T-cell (primary cell): ENCODE results near the gene IMMP2L. TPM values are rescaled to one million over a fixed set of nuclear protein-coding genes. Genes with fewer than 3 reads are reported as not detected.

Source experiments
- ATAC-seq, 4 experiments: fragments of 200-7000 bp in 3 of 4; fragments of 150-1000 bp in 1 of 4; cut with Tn5 transposase; replicated peaks in 1 of 4; 1 replicate in 3 of 4; 2 replicates in 1 of 4; pipeline ENCODE4 v1.10.0; 2021; ENCODE audit warnings: moderate library complexity in 3 of 4, mild to moderate bottlenecking in 2 of 4, moderate number of reproducible peaks in 1 of 4
- CTCF ChIA-PET, 2 donors: fragments of 300-600 bp; sonication (Branson Sonifier 250); formaldehyde crosslinking; loops; one replicate each; lab custom pipeline; 2022; ENCODE audit warnings: antibody characterized with exemption in 2 of 2; lab: Charles Lee
- POLR2A ChIA-PET, 2 donors: fragments of 300-600 bp; sonication (Branson Sonifier 250); formaldehyde crosslinking; loops; one replicate each; lab custom pipeline; 2022; ENCODE audit warnings: antibody characterized with exemption in 2 of 2; lab: Charles Lee
- DNase-seq, 35 experiments: peaks; one replicate each; pipeline versions ENCODE4 v3.0.0 to v3.0.0-alpha.2; 2013 to 2023
- H3K27ac ChIP-seq: one replicate; pipeline ENCODE4 v1.5.1; 2013; ENCODE audit warnings: low read length
- H3K27me3 ChIP-seq, 2 experiments: replicated peaks in 1 of 2; 1 replicate in 1 of 2; 2 replicates in 1 of 2; pipeline versions ENCODE4 v1.6.1 to v1.7.0; 2013; ENCODE audit warnings: low read length in 1 of 2, mixed read lengths in 1 of 2; ENCODE audit not compliant: control insufficient read depth in 2 of 2, insufficient read depth in 2 of 2; ENCODE audit errors: extremely low read depth in 1 of 2
- H3K36me3 ChIP-seq, 2 donors: 1 replicate in 1 of 2; 2 replicates in 1 of 2; pipeline versions ENCODE4 v1.6.1 to v1.7.0; 2013; ENCODE audit warnings: low read length in 1 of 2; ENCODE audit not compliant: control insufficient read depth in 2 of 2, insufficient read depth in 1 of 2; ENCODE audit errors: extremely low read depth in 1 of 2
- H3K4me1 ChIP-seq, 2 experiments: 1 replicate in 1 of 2; 2 replicates in 1 of 2; pipeline versions ENCODE4 v1.6.1 to v1.7.0; 2013; ENCODE audit warnings: low read length in 2 of 2, mixed read lengths in 1 of 2; ENCODE audit not compliant: insufficient read depth in 2 of 2, control insufficient read depth in 1 of 2; ENCODE audit errors: extremely low read depth in 1 of 2
- H3K4me3 ChIP-seq, 2 donors: 1 replicate in 1 of 2; 2 replicates in 1 of 2; pipeline versions ENCODE4 v1.5.1 to v1.7.0; 2013; ENCODE audit warnings: mild to moderate bottlenecking in 2 of 2, low read length in 1 of 2, moderate library complexity in 1 of 2; ENCODE audit not compliant: control insufficient read depth in 1 of 2; ENCODE audit errors: extremely low read depth in 1 of 2
- H3K9me3 ChIP-seq: 2 replicates; pipeline ENCODE4 v1.7.0; 2013
- H3K27ac Mint-ChIP-seq, 2 donors: one replicate each; pipeline ENCODE4 v1.8.0; 2020 to 2021; ENCODE audit warnings: mild to moderate bottlenecking in 2 of 2, mixed read lengths in 2 of 2
- H3K27me3 Mint-ChIP-seq, 2 donors: one replicate each; pipeline ENCODE4 v1.8.0; 2021 to 2022; ENCODE audit warnings: mixed read lengths in 2 of 2
- H3K36me3 Mint-ChIP-seq: one replicate; pipeline ENCODE4 v1.8.0; 2021; ENCODE audit warnings: mixed read lengths
- H3K4me1 Mint-ChIP-seq, 3 donors: one replicate each; pipeline ENCODE4 v1.8.0; 2020 to 2022; ENCODE audit warnings: mixed read lengths in 3 of 3, mild to moderate bottlenecking in 1 of 3
- H3K4me3 Mint-ChIP-seq, 3 donors: one replicate each; pipeline ENCODE4 v1.8.0; 2020 to 2022; ENCODE audit warnings: mild to moderate bottlenecking in 3 of 3, mixed read lengths in 3 of 3, moderate library complexity in 3 of 3
- H3K9me3 Mint-ChIP-seq, 3 donors: one replicate each; pipeline ENCODE4 v1.8.0; 2020 to 2022; ENCODE audit warnings: mixed read lengths in 3 of 3
- WGBS: methylation state at CpG from one replicate; pipeline ENCODE4 v1.1.5; 2013; ENCODE audit warnings: missing lambda C conversion rate; ENCODE audit not compliant: insufficient coverage; 5-methylcytosine and 5-hydroxymethylcytosine counted together
- total RNA-seq, 35 experiments: library from RNA in 6 of 35; stranded (reverse) in 6 of 35; fragments of 120-200 nt in 1 of 35; gene quantifications; one replicate each; pipeline versions ENCODE4 v1.2.1 to v1.2.4 and lab custom pipeline; 2013 to 2026

Gene IMMP2L
- total RNA-seq, 5 donors from 2014 or later (not counting 1 experiment from before 2014, with no cell fraction given): 14.1 to 27.3 (median 21.7) TPM

DNA sequence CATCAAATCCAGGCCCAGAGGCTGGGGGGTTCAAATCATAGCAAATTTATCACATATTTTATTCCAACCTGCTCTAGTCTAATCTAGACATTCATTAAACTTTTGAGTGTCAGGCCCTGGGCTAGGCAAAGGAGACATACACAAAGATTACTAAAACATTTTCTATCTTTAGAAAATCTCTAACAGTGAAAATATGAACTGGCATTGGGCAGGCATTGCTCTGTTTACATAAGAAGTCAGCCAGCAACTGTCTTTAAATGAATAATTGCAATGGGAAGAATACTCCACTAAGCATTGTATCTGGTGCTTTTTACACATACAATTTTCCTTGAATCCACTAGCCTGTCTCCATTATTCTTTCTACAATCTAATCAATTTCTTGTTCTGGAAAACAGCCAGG, 693.8 kb downstream of the IMMP2L start:
- DNase-seq: no peak
- no peaks in the 10 kb centered on the region for H3K27me3 ChIP-seq
- no peak overlapping the region for H3K27ac ChIP-seq
- H3K4me3 ChIP-seq: no peak overlapping the region
- no peaks in the 10 kb centered on the region for H3K36me3 ChIP-seq
- no peak overlapping the region for H3K4me3 Mint-ChIP-seq
- H3K9me3 Mint-ChIP-seq: peaks cover 0 to 6% (median 4%) of the 10 kb centered on the region in 3 donors
- no peaks in the 10 kb centered on the region for H3K27me3 Mint-ChIP-seq
- H3K36me3 Mint-ChIP-seq: peaks cover 2% of the 10 kb centered on the region
- no peaks in the 10 kb centered on the region for H3K9me3 ChIP-seq
- ATAC-seq: no peak
- no peaks in the 10 kb centered on the region for H3K4me1 Mint-ChIP-seq
- CTCF ChIA-PET: interaction anchor here in 1 of 2 donors (0.6 to 2.7 kb wide), 3 partner anchors 10 to 244 kb away, joined by 3 to 10 read pairs (median 4); no protein-coding TSS in a partner anchor
- POLR2A ChIA-PET: interaction anchor here in 1 of 2 donors (0.6 kb wide), 1 partner anchor 1896 kb away, joined by 3 read pairs; no protein-coding TSS in a partner anchor
- H3K4me1 ChIP-seq: peaks cover 0 to 13% of the 10 kb centered on the region in 2 experiments
- no peak overlapping the region for H3K27ac Mint-ChIP-seq

DNA sequence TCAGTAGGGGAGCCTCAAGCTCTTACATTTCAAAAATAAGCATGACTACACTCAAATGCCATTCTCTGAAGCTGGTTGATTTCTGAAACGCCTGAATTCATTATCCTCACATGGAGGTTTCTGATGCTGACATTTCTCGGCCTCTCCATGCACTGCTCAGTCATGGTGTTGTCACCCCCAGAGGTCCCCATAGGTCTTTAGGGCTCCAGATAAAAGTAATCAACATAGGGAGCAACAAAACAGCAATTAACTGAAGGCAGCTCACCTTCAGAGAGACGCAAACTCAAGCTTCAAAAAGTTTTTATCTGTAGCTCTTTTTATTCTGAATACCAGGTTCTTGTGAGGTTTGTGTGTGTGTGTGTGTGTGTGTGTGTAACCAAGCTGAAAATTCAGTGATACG, 694.5 kb downstream of the IMMP2L start:
- DNase-seq (peak in 1 of 35 experiments; percentile 5), ATAC-seq (peak in 1 of 4 experiments; percentile 49)
- Mint-ChIP-seq H3K9me3 (peaks cover 0 to 6% (median 4%) of the 10 kb centered on the region in 3 donors), H3K4me1 (no peaks in the 10 kb centered on the region), H3K36me3 (peaks cover 7% of the 10 kb centered on the region), H3K4me3 (no peak overlapping the region), H3K27me3 (no peaks in the 10 kb centered on the region), H3K27ac (no peak overlapping the region)
- Histone ChIP-seq H3K27ac (no peak overlapping the region), H3K9me3 (no peaks in the 10 kb centered on the region), H3K27me3 (no peaks in the 10 kb centered on the region), H3K4me3 (no peak overlapping the region), H3K36me3 (no peaks in the 10 kb centered on the region), H3K4me1 (peaks cover 0 to 13% of the 10 kb centered on the region in 2 experiments)
- ChIA-PET POLR2A (interaction anchor here (0.5 to 0.6 kb wide), 3 partner anchors 50 to 1897 kb away, joined by 3 to 6 read pairs (median 3); no protein-coding TSS in a partner anchor), CTCF (interaction anchor here in 1 of 2 donors (0.6 to 2.7 kb wide), 2 partner anchors 231 to 245 kb away, joined by 3 to 10 read pairs; no protein-coding TSS in a partner anchor)
- 100% methylated on average over 1 of the region's 4 CpGs for WGBS

DNA sequence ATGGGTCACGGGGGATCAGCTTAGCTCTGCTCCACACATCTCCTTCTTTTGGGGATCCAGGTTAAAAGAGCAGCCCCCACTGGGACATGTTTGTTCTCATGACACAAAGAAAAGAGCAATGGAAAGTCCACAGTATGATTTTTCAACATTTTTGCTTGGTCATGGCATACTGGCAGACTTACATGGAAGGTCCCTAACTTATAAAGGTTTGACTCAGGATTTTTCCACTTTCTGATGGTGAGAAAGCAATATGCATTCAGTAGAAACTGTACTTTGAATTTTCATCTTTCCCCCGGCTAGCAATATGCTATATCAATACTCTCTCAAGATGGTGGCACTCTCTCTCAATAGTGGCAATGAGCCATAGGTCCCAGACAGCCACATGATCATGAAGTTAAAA, 699.0 kb downstream of the IMMP2L start:
- H3K36me3 Mint-ChIP-seq: peaks cover 10% of the 10 kb centered on the region
- POLR2A ChIA-PET: no interaction called here
- Histone ChIP-seq H3K4me1 (no peaks in the 10 kb centered on the region), H3K27ac (no peak overlapping the region), H3K4me3 (no peak overlapping the region), H3K36me3 (no peaks in the 10 kb centered on the region), H3K27me3 (no peaks in the 10 kb centered on the region), H3K9me3 (no peaks in the 10 kb centered on the region)
- no peaks in the 10 kb centered on the region for H3K4me1 Mint-ChIP-seq
- no peak overlapping the region for H3K4me3 Mint-ChIP-seq
- DNase-seq (no peak), ATAC-seq (no peak)
- H3K9me3 Mint-ChIP-seq: peaks cover 0 to 6% (median 4%) of the 10 kb centered on the region in 3 donors
- CTCF ChIA-PET: no interaction called here
- H3K27ac Mint-ChIP-seq: no peak overlapping the region
- no peaks in the 10 kb centered on the region for H3K27me3 Mint-ChIP-seq
- no CpG with 5 or more reads among the region's 2 CpGs for WGBS

GRCh38 chr7:110861163-110861562, 701.1 kb downstream of the IMMP2L start:
- CTCF ChIA-PET: no interaction called here
- H3K9me3 Mint-ChIP-seq: no peaks in the 10 kb centered on the region
- no peak overlapping the region for H3K4me3 Mint-ChIP-seq
- DNase-seq (no peak), ATAC-seq (no peak)
- no peaks in the 10 kb centered on the region for H3K4me1 ChIP-seq
- H3K9me3 ChIP-seq: no peaks in the 10 kb centered on the region
- H3K27ac Mint-ChIP-seq: no peak overlapping the region
- H3K27me3 ChIP-seq: no peaks in the 10 kb centered on the region
- H3K4me3 ChIP-seq: no peak overlapping the region
- peaks cover 10% of the 10 kb centered on the region for H3K36me3 Mint-ChIP-seq
- POLR2A ChIA-PET: no interaction called here
- no peak overlapping the region for H3K27ac ChIP-seq
- no peaks in the 10 kb centered on the region for H3K36me3 ChIP-seq
- 100% methylated on average over 1 of the region's 4 CpGs for WGBS
- no peaks in the 10 kb centered on the region for H3K27me3 Mint-ChIP-seq
- no peaks in the 10 kb centered on the region for H3K4me1 Mint-ChIP-seq

- H3K9me3 Mint-ChIP-seq: no peaks in the 10 kb centered on the region
- ATAC-seq: no peak
- Histone ChIP-seq H3K36me3 (no peaks in the 10 kb centered on the region), H3K4me1 (no peaks in the 10 kb centered on the region), H3K9me3 (no peaks in the 10 kb centered on the region), H3K4me3 (no peak overlapping the region), H3K27me3 (no peaks in the 10 kb centered on the region), H3K27ac (no peak overlapping the region)
- H3K4me3 Mint-ChIP-seq: no peak overlapping the region
- DNase-seq: no peak
- no peaks in the 10 kb centered on the region for H3K27me3 Mint-ChIP-seq
- no peaks in the 10 kb centered on the region for H3K4me1 Mint-ChIP-seq
- ChIA-PET CTCF (no interaction called here), POLR2A (no interaction called here)
- H3K36me3 Mint-ChIP-seq: no peaks in the 10 kb centered on the region
- no peak overlapping the region for H3K27ac Mint-ChIP-seq
Observed at GRCh38 chr7:110857106-110857505, 705.2 kb downstream of the IMMP2L start.

- no peaks in the 10 kb centered on the region for H3K9me3 Mint-ChIP-seq
- H3K36me3 Mint-ChIP-seq: no peaks in the 10 kb centered on the region
- CTCF ChIA-PET: no interaction called here
- no peaks in the 10 kb centered on the region for H3K4me1 Mint-ChIP-seq
- no peak for DNase-seq
- WGBS: 100% methylated on average over 1 of the region's 3 CpGs
- H3K4me1 ChIP-seq: no peaks in the 10 kb centered on the region
- no peak overlapping the region for H3K27ac ChIP-seq
- no peaks in the 10 kb centered on the region for H3K27me3 ChIP-seq
- no peak overlapping the region for H3K27ac Mint-ChIP-seq
- H3K4me3 ChIP-seq: no peak overlapping the region
- POLR2A ChIA-PET: no interaction called here
- no peaks in the 10 kb centered on the region for H3K9me3 ChIP-seq
- ATAC-seq: no peak
- H3K27me3 Mint-ChIP-seq: no peaks in the 10 kb centered on the region
- H3K36me3 ChIP-seq: no peaks in the 10 kb centered on the region
- no peak overlapping the region for H3K4me3 Mint-ChIP-seq
Observed at GRCh38 chr7:110856704-110857103, 705.6 kb downstream of the IMMP2L start.

DNA sequence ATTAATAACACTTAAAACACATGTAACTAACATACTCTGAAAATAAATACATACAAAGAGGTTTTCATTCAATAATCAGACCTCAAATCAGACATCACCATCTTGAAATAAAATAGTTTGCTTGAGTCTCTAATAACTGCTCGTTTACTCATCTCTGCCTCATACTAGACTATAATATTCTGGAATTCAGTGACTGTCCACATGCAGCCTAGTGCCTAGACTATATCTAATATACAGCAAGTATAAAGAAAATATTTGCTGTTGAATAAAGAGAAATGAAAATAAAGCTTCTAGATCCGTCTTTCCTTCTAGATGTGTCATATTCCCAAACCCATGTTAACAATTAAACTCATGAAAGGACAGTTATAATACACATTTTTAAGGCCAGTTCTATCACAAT, 707.6 kb downstream of the IMMP2L start:
- CTCF ChIA-PET: no interaction called here
- WGBS: 80% methylated on average over 1 of the region's 2 CpGs
- H3K4me1 ChIP-seq: no peaks in the 10 kb centered on the region

More for the DNA sequence above, 707.6 kb downstream of the IMMP2L start:
- DNase-seq (no peak), ATAC-seq (no peak)
- Mint-ChIP-seq H3K27me3 (no peaks in the 10 kb centered on the region), H3K36me3 (no peaks in the 10 kb centered on the region), H3K27ac (no peak overlapping the region), H3K4me1 (no peaks in the 10 kb centered on the region), H3K4me3 (no peak overlapping the region), H3K9me3 (no peaks in the 10 kb centered on the region)
- POLR2A ChIA-PET: no interaction called here
- Histone ChIP-seq H3K27me3 (no peaks in the 10 kb centered on the region), H3K4me3 (no peak overlapping the region), H3K27ac (no peak overlapping the region), H3K36me3 (no peaks in the 10 kb centered on the region), H3K9me3 (no peaks in the 10 kb centered on the region)
